Adrenal gland (tissue), 5 donors: ENCODE measurements around the gene FERMT3.

Source experiments
- POLR2A ChIP-seq, 2 donors: fragments of 450-650 bp; IDR thresholded peaks; one replicate each; pipeline ENCODE4 v1.6.1; 2017; ENCODE audit warnings: antibody characterized with exemption in 2 of 2, mild to moderate bottlenecking in 2 of 2, moderate library complexity in 1 of 2
- TF ChIP-seq, protein P1 (sequence below), 6 experiments: fragments of 450-650 bp in 4 of 6; fragments of 200-600 bp in 2 of 6; sonication (generic) in 1 of 6; IDR thresholded peaks; 1 replicate in 5 of 6; 2 replicates in 1 of 6; pipeline versions ENCODE4 v1.5.1 to v1.8.0; 2016 to 2021; ENCODE audit warnings: antibody characterized with exemption in 6 of 6, mild to moderate bottlenecking in 2 of 6, moderate library complexity in 1 of 6
- donor health status: DM: no; HTN: no; CAD: no.

DNA sequence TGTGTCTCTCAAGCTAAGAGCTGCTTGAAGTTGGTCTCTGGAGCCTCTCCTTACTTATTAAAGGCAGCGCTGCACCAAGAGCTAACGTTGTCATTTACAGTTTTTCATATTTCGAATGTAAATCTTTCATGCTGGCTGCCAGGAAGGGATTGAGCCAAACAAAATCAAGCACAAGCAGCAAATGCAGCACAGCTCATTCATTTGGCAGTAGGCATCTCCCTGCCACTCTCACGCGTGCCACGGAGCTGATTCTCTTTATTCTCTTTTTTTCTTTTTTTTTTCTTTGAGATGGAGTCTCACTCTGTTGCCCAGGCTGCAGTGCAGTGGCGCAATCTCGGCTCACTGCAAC, 26.4 kb downstream of the FERMT3 start:
- TF ChIP-seq, protein P1, sequence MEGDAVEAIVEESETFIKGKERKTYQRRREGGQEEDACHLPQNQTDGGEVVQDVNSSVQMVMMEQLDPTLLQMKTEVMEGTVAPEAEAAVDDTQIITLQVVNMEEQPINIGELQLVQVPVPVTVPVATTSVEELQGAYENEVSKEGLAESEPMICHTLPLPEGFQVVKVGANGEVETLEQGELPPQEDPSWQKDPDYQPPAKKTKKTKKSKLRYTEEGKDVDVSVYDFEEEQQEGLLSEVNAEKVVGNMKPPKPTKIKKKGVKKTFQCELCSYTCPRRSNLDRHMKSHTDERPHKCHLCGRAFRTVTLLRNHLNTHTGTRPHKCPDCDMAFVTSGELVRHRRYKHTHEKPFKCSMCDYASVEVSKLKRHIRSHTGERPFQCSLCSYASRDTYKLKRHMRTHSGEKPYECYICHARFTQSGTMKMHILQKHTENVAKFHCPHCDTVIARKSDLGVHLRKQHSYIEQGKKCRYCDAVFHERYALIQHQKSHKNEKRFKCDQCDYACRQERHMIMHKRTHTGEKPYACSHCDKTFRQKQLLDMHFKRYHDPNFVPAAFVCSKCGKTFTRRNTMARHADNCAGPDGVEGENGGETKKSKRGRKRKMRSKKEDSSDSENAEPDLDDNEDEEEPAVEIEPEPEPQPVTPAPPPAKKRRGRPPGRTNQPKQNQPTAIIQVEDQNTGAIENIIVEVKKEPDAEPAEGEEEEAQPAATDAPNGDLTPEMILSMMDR (IDR thresholded peaks at IDR 0.05) = no peak
- no peak for TF ChIP-seq POLR2A (IDR thresholded peaks at IDR 0.05)
